GM19324 (cell line): Measurements from ENCODE around the gene CHRNA10.

Source experiments
- ATAC-seq: cut with Tn5 transposase; IDR thresholded peaks from one replicate; pipeline ENCODE4 v1.9.1; 2021; ENCODE audit warnings: mild to moderate bottlenecking, moderate library complexity; ENCODE audit not compliant: unreplicated experiment, low FRiP score

CHRNA10 gene

GRCh38 chr11:3671334-3672254, at the start of gene CHRNA10:
Gene CHRNA10, minus strand, starts transcription at chr11:3671384. Its CDS starts 72 bp downstream, at chr11:3671312.
- ATAC-seq = no peak

GRCh38 chr11:3712274-3712673, 41.1 kb upstream of the CHRNA10 start:
- ATAC-seq = no peak

- ATAC-seq = no peak
Measured at GRCh38 chr11:3710485-3711259, 39.5 kb upstream of the CHRNA10 start.

GRCh38 chr11:3709977-3710376, 38.8 kb upstream of the CHRNA10 start:
- ATAC-seq = no peak

GRCh38 chr11:3707176-3707575, 36.0 kb upstream of the CHRNA10 start:
- ATAC-seq = no peak

GRCh38 chr11:3703383-3703782, 32.2 kb upstream of the CHRNA10 start:
- ATAC-seq = no peak

- ATAC-seq = no peak
Measured at GRCh38 chr11:3700910-3701309, 29.7 kb upstream of the CHRNA10 start.

- no peak for ATAC-seq
Measured at GRCh38 chr11:3700410-3700809, 29.2 kb upstream of the CHRNA10 start.

GRCh38 chr11:3686751-3687150, 15.6 kb upstream of the CHRNA10 start:
- ATAC-seq = no peak

GRCh38 chr11:3685923-3686322, 14.7 kb upstream of the CHRNA10 start:
- no peak for ATAC-seq

- ATAC-seq = no peak
Measured at GRCh38 chr11:3684819-3685172, 13.6 kb upstream of the CHRNA10 start.

- no peak for ATAC-seq
Measured at GRCh38 chr11:3684129-3684818, 13.1 kb upstream of the CHRNA10 start.

- no peak for ATAC-seq
Measured at GRCh38 chr11:3683039-3683438, 11.9 kb upstream of the CHRNA10 start.

- no peak for ATAC-seq
Measured at GRCh38 chr11:3679077-3679476, 7.9 kb upstream of the CHRNA10 start.

GRCh38 chr11:3675971-3676370, 4.8 kb upstream of the CHRNA10 start:
- no peak for ATAC-seq

- no peak for ATAC-seq
Measured at GRCh38 chr11:3674189-3674588, 3.0 kb upstream of the CHRNA10 start.

GRCh38 chr11:3669742-3670183, 1.4 kb downstream of the CHRNA10 start:
- ATAC-seq = no peak

GRCh38 chr11:3669128-3669527, 2.1 kb downstream of the CHRNA10 start:
- no peak for ATAC-seq

GRCh38 chr11:3667149-3668035, 3.8 kb downstream of the CHRNA10 start:
- ATAC-seq = no peak

GRCh38 chr11:3666023-3666530, 5.1 kb downstream of the CHRNA10 start:
- no peak for ATAC-seq
